GM12873 (cell line): ENCODE data around the gene CLEC6A.

ENCODE experiments used
- TF ChIP-seq, protein P1 (sequence below): IDR thresholded peaks from 2 replicates; pipeline ENCODE4 v1.5.1; 2012; ENCODE audit warnings: low read depth, mild to moderate bottlenecking, moderate library complexity, low read length, control low read depth; ENCODE audit not compliant: insufficient read depth; ENCODE audit errors: missing control alignments

CLEC6A gene

GRCh38 chr12:8482571-8483061, 26.9 kb downstream of the CLEC6A start:
- TF ChIP-seq, protein P1, sequence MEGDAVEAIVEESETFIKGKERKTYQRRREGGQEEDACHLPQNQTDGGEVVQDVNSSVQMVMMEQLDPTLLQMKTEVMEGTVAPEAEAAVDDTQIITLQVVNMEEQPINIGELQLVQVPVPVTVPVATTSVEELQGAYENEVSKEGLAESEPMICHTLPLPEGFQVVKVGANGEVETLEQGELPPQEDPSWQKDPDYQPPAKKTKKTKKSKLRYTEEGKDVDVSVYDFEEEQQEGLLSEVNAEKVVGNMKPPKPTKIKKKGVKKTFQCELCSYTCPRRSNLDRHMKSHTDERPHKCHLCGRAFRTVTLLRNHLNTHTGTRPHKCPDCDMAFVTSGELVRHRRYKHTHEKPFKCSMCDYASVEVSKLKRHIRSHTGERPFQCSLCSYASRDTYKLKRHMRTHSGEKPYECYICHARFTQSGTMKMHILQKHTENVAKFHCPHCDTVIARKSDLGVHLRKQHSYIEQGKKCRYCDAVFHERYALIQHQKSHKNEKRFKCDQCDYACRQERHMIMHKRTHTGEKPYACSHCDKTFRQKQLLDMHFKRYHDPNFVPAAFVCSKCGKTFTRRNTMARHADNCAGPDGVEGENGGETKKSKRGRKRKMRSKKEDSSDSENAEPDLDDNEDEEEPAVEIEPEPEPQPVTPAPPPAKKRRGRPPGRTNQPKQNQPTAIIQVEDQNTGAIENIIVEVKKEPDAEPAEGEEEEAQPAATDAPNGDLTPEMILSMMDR = no peak

DNA sequence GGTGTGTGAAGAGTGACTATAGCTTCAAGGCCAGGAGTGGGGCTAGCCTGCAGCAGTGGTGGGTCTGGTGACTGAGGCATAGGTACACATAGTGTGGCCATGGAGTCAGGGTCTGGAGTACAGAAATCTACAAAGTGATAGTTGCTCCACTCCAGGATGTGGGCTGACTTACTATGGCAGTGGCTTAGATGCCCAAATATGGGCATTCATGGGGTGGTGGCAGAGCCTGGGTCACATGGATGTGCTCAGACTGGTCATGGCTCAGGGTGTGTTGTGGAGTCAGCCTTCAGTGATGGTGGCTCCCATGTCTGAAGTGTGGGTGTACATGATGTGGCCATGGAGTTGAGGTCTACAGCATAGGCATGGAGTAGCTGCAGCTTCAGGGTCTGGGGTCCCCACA, 27.3 kb downstream of the CLEC6A start:
- TF ChIP-seq, protein P1 = no peak

- TF ChIP-seq, protein P1 = no peak
Observed at GRCh38 chr12:8491646-8492530, 36.1 kb downstream of the CLEC6A start.

DNA sequence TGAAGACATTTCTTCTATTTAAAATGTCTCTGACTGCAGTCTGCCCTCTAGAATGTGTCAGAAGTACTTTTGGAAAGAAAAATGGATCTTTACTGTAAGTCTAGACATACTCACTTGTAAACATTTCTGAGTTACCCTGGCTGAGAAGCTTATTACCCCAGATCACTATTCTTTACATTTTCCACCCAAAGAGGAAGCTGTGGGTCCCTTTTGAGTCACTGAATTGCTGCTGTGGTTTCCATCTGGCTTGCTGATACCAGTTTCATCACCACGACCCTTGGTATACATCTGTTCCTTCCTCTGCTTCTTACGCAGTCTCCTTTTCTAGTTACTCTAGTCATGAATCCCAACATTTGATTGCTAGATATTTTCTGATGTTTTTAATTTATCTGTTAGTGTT, 37.3 kb downstream of the CLEC6A start:
- TF ChIP-seq, protein P1 = no peak

GRCh38 chr12:8499616-8500015, 43.9 kb downstream of the CLEC6A start:
- TF ChIP-seq, protein P1 = peak; percentile 29

GRCh38 chr12:8501720-8502119, 46.0 kb downstream of the CLEC6A start:
- TF ChIP-seq, protein P1 = no peak

GRCh38 chr12:8504351-8504750, 48.6 kb downstream of the CLEC6A start:
- TF ChIP-seq, protein P1 = no peak
